Brain microvascular endothelial cell (primary cell): ENCODE measurements around the gene BMPR1A.
"Not testable (repeated sequence)": the region's sequence is repeated elsewhere in the genome, so short reads cannot be mapped to it uniquely, and the experiment has no call there.

Source experiments
- DNase-seq: peaks from one replicate; pipeline ENCODE4 v3.0.0-alpha.2; 2020
- H3K27ac ChIP-seq: fragments of 250-450 bp; sonication (Bioruptor Pico); 2 replicates; pipeline ENCODE4 v1.5.1; 2020; ENCODE audit warnings: mild to moderate bottlenecking, moderate library complexity
- H3K27me3 ChIP-seq: fragments of 250-450 bp; sonication (Bioruptor Pico); replicated peaks from 2 replicates; pipeline ENCODE4 v1.5.1; 2020; ENCODE audit warnings: mild to moderate bottlenecking
- H3K36me3 ChIP-seq: fragments of 250-450 bp; sonication (Bioruptor Pico); replicated peaks from 2 replicates; pipeline ENCODE4 v1.5.1; 2020; ENCODE audit warnings: mild to moderate bottlenecking
- H3K4me3 ChIP-seq: 2 replicates; pipeline ENCODE4 v1.5.1; 2011; ENCODE audit warnings: low read depth, mild to moderate bottlenecking, control low read depth, low read length, moderate library complexity
- in situ Hi-C: cut with HindIII; loops from 2 replicates; pipeline ENCODE4 v1.10.0; 2017; ENCODE audit warnings: low sequenced_read_pairs, low pct_ligation_motif_present
- TF ChIP-seq, protein P1 (sequence below): IDR thresholded peaks from 2 replicates; pipeline ENCODE4 v1.5.1; 2011; ENCODE audit warnings: low read depth, mild to moderate bottlenecking, moderate library complexity, low read length, control low read depth, inconsistent platforms; ENCODE audit errors: missing control alignments

BMPR1A gene

DNA sequence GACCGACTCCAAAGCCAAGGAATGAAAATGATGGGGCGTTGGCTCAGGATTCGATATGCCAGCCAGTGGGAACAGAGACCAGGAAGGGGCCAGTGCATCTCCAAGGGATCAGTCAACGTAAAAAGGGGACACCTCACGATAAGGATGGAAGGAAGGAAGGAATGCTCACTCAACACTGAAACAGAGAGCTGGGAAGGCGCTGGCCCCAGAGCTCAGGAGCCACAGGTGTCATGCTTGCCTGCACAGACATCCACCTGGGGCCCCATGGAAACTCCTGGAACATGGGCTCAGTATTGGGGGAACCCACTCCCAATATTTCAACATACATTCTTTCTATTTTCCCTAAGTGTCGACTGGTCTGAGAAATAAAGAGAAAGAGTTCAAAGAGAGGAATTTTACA lies 195.7 kb downstream of the BMPR1A start:
- H3K27me3 ChIP-seq, result no peaks in the 10 kb centered on the region
- TF ChIP-seq, protein P1, sequence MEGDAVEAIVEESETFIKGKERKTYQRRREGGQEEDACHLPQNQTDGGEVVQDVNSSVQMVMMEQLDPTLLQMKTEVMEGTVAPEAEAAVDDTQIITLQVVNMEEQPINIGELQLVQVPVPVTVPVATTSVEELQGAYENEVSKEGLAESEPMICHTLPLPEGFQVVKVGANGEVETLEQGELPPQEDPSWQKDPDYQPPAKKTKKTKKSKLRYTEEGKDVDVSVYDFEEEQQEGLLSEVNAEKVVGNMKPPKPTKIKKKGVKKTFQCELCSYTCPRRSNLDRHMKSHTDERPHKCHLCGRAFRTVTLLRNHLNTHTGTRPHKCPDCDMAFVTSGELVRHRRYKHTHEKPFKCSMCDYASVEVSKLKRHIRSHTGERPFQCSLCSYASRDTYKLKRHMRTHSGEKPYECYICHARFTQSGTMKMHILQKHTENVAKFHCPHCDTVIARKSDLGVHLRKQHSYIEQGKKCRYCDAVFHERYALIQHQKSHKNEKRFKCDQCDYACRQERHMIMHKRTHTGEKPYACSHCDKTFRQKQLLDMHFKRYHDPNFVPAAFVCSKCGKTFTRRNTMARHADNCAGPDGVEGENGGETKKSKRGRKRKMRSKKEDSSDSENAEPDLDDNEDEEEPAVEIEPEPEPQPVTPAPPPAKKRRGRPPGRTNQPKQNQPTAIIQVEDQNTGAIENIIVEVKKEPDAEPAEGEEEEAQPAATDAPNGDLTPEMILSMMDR, result no peak
- no peaks in the 10 kb centered on the region for H3K36me3 ChIP-seq
- no peak for DNase-seq
- no peak overlapping the region for H3K27ac ChIP-seq
- in situ Hi-C loops, result no loop called here
- no peak overlapping the region for H3K4me3 ChIP-seq

DNA sequence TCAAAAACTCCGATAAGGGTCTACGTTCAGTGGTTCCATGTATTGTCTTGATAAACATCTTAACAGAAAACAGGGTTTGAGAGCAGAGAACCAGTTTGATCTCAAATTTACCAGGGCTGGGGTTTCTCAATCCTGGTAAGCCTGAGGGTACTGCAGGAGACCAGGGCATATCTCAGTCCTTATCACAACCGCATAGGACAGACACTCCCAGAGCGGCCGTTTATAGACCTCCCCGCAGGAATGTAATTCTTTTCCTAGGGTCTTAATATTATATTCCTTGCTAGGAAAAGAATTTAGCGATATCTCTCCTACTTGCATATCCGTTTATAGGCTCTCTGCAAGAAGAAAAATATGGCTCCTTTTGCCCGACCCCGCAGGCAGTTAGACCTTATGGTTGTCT lies 196.3 kb downstream of the BMPR1A start:
- DNase-seq, H3K36me3 ChIP-seq, H3K4me3 ChIP-seq, in situ Hi-C loops, H3K27me3 ChIP-seq, H3K27ac ChIP-seq: not testable (repeated sequence)

DNA sequence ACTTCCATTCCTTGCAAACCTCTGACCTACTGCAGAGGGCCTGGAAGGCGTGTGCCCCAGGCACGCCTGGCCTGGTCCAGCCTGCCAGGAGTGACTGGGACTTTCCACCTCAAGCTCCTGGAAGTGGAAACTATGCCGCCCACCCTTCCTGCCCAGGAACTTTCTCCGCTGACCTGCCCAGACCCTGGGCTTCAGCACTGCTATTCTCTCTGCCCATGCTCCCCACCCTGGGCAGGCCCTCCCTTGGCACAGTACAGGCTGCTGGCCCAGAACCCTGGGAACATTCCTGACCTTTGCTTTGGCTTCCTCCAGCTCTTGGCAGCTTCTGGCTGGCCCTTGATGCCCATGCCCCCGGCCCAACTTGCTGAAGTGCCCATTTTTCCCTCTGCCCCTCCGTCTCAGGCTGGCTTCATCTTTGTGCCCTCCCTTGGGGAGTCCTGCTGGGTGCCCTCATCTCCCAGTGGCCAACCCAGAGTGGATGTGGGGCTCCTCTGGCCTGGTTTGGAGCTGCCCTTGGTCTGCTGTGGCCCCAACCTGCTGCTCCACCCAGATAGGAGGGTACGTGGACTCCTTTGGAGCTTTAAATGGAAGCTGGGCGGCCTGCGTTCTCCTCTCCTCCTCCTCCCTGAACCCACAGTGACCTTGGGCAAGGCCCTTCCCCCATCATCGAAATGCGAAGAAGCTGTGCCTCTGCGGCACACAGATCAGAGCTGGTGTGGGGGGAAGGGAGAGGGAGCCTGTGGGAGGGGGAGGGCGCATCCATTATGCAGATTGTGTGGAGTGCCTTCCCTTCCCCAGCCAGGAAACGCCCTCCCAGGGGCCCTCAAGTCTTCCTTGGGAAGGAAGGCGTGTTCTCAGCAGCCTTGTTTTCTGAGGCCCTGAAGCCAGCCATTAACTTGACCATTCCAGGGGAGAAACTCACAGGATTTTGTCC lies 197.6 kb downstream of the BMPR1A start:
- Histone ChIP-seq H3K27ac (peak overlapping the region; percentile 28), H3K27me3 (no peaks in the 10 kb centered on the region), H3K36me3 (no peaks in the 10 kb centered on the region), H3K4me3 (no peak overlapping the region)
- DNase-seq, result peak; percentile 44
- TF ChIP-seq, protein P1, result no peak
- in situ Hi-C loops, result no loop called here

DNA sequence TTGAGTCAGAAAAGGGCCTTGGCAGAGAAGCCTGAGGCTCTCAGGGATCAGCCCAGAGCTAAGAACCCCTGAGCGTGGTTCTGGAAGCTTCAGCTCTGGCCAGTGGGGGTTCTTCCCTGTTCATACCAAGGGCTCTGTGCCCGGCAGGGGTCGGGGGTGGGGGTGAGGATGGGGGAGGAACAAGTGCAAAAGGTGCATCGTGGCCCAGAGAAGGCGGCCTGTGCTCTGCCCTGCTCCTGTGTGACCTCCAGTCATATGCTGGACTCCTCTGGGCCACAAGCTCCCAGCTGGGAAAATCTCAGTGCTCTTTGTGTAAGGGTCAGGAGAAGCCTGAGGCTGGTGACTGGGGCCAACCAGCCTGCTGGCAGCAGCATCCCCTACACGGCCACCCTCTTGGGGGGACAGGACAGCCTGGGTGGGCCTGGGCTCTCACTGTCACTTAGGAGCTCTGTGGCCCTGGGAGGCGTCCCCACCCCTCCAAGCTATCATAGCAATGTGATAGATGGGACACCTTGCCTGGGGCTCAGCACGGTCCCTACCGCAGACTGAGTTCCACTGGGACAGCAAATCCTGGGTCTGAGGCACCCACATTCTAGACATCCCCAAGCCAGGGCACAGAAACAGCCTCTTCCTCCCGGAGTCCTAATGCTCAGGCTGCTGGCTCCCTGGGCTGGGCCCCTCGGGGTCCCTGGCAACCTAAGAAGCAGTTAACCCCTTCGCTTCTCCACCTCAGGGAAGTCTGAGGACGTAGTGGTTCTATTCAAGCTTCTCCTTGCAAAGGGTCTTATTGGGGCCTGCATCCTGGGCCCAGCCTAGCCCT lies 198.5 kb downstream of the BMPR1A start:
- Histone ChIP-seq H3K27ac (peak overlapping the region; percentile 28), H3K36me3 (no peaks in the 10 kb centered on the region), H3K27me3 (no peaks in the 10 kb centered on the region), H3K4me3 (no peak overlapping the region)
- in situ Hi-C loops, result no loop called here
- no peak for DNase-seq
- TF ChIP-seq, protein P1, result no peak

DNA sequence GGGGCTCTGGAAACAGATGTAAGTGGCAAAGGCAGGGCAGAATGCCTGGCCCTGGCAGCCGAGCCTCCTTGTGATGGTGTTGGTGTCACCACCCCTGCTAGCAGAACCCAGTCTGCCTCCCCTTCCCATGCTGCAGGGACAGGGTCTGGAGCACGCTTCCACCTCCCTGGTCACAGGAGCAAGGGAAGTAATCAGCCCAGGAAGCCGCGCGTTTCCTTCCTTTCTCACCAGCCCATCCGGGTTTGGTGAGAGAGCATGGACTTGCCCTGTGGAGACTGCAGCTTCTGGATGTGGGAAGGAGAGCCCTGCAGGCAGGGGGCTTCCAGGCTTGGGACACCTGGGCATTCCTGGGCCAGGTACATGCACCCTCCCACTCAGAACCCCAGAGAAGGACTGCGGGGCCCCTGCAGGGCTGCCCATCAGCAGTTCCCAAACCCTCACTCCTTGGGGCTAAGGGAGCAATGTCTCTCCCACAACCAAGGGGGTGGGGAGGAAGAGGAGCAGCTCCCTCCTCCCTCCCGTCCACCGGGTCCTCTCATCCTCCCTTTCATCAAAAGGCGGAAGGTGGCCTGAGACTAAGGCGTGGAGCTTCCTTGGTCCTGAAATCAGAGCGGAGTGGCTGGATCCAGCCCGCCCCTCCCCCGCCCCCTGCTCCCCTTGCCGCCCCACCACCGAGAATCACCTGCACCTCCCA lies 199.2 kb downstream of the BMPR1A start:
- no peak overlapping the region for H3K4me3 ChIP-seq
- no peak overlapping the region for H3K27ac ChIP-seq
- no peak for DNase-seq
- no peaks in the 10 kb centered on the region for H3K36me3 ChIP-seq
- in situ Hi-C loops, result no loop called here
- no peaks in the 10 kb centered on the region for H3K27me3 ChIP-seq
- TF ChIP-seq, protein P1, result no peak
